ENCODE measurements around the gene PRR12.

GRCh38 chr19:49597703-49597974 lies 6.7 kb downstream of the PRR12 start:
- TF ChIP-seq CTCF (IDR thresholded peaks at IDR 0.05; ENCODE audit: extremely low read depth in 1 of 2, insufficient read depth in 1 of 2, low read depth in 1 of 2, low read length in 2 of 2) (no peak), POLR2A (IDR thresholded peaks at IDR 0.05; ENCODE audit: low read depth, low read length) (no peak), EZH2 (IDR thresholded peaks at IDR 0.05; ENCODE audit: borderline replicate concordance, low read depth, low read length, severe bottlenecking) (no peak), POLR2AphosphoS5 (IDR thresholded peaks at IDR 0.05; ENCODE audit: insufficient read depth, low read depth, low read length) (no peak), JUN (IDR thresholded peaks at IDR 0.05; ENCODE audit: borderline replicate concordance, insufficient read depth, insufficient read length, low read depth) (no peak), GATA2 (IDR thresholded peaks at IDR 0.05; ENCODE audit: insufficient read depth, insufficient read length, low read depth, low read length) (no peak), MYC (IDR thresholded peaks at IDR 0.05; ENCODE audit: low read depth, low read length) (no peak)
- TF ChIP-seq, protein P1, sequence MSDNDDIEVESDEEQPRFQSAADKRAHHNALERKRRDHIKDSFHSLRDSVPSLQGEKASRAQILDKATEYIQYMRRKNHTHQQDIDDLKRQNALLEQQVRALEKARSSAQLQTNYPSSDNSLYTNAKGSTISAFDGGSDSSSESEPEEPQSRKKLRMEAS (IDR thresholded peaks at IDR 0.05; ENCODE audit: insufficient read depth, insufficient read length): no peak
